HG02571 (cell line): ENCODE measurements around the gene TMEM245.

Experiments
- ATAC-seq: cut with Tn5 transposase; IDR thresholded peaks from one replicate; pipeline ENCODE4 v1.9.1; 2021; ENCODE audit warnings: mild to moderate bottlenecking, moderate library complexity; ENCODE audit not compliant: unreplicated experiment

TMEM245 gene

DNA sequence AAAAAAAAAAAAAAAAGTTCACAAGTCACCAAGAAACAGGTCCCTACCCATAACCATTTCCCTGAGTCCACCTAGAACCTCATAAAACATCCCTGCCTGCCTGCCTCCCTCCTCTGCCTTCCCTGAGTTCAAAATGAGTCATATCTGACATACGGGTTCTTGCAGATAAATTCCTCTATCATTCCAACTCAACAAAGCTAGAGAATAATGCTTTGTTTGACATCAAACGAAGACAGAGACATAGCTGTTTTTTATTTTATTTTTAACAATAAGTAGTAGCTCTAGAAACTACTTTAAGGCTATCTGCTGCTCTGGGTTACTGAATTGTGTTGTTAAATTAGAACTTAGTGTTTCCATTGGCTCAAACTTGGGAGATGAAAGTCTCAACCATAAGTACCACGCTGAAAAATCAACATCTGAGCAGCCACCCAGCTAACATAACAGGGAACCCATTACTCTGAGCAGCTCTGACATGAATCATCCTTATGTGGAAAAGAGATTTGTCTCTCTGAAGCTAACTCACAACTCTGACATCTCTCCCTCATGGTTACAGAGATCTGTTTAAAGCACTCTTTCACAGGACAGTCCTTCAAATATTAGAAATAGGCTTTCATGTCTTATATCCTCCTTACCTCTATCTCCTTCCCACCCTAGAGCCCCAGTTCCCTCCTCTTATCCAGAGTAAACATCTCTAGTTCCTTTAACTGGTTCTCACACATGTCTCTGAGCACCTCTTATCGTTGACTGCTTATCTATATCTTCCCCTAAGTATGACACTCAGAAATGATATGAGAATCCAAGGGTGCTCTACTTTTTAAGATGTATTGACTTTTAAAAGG, 12.1 kb downstream of the TMEM245 start:
- ATAC-seq: no peak

DNA sequence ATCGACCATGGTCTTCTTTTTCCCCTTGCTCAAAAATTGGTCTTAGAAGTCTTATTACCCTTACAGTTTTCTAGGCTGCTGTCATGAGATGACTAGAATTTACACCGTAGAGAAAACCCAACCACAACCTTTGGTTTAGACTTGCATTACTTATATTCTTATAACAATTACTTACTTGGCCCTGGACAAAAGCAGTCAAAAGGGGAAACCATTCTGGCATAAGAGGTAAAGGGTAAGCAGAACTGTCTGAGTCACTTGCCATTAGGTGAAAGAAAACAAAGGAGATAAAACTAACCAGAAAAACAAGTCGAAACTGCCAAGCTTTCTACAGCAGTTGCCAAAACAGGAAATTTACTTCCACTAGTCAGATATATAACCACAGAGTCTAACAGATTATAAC, 17.9 kb downstream of the TMEM245 start:
- peak; percentile 53 for ATAC-seq

DNA sequence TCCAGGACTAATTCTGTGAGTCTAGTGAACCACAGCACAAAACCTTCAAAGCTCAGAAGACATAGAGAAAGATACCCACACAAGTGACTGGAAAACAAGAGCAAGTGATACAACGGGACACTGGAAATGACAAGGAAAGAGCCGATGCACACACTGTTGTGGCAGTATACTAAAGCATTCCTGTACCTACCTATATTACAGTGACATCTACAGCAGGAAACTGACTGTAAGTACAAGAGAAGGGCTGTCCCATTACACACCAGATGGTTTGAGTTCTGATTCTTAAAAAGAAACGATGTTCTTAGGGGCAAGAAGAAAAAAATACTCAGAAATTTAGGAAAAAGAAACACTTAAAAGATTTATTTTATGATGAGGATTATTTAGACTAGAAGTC, 18.5 kb downstream of the TMEM245 start:
- ATAC-seq: no peak

DNA sequence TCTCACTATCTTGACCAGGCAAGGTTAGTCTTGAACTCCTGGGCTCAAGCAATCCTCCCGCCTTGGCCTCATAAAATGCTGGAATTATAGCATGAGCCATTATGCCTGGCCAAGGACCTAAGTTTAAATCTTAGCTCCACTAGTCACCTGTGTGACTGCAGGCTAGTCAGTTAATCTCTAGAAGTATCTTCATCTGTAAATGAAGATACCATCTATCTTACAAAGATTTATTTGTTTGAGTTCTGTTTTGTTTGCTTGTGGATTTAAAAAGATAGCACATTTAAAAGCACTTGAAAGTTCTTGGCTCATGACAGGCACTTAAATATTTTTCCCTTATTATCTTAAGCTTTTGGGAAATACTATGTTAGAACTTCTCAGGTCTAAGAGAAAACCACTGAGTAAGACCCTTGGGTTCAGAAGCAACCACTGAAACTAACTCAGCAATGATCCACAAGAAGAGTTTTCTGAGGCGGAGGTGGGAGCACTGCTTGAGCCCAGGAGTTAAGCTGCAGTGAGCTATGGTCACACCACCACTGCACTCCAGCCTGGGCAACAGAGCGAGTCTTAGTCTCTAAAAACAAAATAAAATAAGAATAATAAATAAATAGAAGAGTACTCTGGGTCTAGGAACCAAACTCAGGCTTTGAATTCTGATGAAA, 19.1 kb downstream of the TMEM245 start:
- ATAC-seq: no peak

DNA sequence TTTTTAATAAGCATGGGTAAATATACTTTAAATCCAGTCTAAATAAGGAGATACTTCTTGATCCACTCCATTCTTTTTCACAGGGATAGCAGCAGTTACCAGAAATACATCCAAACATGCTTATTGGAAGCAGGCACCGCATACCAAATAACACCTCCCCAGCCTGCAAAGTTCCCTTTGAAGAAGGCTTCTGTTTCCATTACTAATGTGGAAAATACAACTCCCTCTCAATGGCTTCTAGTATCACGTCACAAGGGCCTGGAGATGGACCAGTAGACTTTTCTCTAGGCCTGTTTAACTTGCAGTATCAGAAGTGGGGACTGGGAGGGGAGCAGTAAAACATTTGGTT, 20.8 kb downstream of the TMEM245 start:
- no peak for ATAC-seq

DNA sequence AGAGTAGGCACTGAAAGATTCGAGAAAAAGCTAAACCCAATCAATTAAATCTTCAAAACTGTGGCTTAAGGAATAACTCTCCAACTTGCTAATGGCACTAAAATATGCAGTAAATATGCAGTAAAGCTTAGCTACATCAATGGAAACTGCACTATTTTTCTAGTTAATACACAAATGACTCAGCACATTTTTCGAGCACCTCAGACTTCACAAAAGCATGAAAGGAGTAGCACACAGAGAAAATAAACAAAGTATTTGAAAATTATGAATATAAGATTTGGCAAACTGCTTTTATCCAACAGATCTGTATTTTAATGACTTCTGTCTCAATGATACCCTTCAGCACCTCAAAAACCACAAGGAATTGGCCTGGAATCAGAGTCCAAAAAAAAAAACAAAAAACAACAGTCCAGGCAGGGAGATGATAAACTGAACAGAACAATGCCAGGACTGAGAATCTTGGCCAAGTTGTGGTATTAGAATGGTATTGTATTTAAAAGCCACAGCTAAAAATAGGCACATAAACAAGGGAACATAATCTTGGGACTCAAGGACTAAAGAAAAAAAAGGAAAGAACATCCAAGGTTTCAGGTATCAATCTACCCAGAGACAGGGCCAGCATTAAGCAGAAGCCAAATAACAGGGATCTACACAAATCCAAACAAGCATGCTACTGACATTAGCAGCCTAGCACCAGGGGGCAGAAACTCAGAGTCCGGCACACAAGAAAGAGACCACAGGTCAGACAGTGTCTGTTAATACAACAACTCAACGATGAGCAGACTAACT, 21.4 kb downstream of the TMEM245 start:
- ATAC-seq: no peak

DNA sequence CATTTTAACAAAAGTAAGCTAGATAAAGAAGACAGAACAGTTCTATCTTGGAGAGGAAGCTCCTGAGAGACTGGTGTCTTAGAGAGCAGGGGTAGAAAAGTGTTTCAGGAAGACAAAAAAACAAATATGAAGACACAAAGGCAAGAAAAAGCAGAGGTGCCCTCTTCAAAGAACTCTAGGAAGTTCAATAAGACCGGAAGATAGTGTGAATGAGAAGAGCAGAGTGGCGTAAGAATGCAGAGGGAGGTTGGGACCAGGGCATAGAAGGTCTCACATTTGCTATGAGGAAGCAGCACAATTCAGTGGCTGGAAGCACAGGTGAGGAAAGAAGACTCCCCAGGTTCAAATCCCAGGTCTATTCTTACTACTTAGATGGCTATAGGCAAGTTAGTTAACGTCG, 22.6 kb downstream of the TMEM245 start:
- ATAC-seq: no peak

DNA sequence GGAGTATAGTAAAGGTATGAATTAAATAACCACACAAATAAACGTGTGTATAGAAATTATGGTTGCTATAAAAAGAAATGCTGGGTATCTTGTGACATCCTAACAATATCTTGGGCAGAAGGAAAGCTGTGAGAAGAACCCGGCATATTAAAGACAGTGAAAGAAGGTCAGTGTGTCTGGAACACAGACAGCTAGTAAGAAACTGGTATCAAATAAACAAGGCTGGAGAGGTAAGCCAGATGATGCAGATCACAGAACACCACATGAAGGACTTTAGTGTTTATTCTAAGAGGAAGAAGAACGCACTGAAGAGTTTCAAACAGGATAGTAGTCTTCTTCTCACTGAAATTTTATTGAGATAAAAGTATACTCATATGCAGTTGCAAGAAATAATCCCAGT, 24.4 kb downstream of the TMEM245 start:
- no peak for ATAC-seq

DNA sequence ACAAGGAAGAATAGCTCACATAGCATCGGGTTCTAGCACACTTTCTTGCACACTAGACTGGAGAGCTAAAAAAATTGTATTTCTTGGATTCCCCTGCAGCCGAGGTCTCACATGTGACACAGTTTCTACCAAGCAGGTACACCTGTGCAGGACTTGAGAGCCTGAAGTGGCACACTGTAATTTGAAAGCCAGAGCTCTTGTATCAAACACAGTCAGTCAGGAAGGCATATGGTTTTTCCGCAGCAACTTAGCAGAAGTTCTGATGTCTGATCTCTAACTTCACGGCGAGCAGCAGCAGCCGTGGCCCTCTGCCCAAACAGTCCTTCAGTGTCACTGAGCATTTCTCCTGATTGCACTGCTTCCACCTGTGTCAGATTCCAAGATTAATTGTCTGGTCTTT, 25.5 kb downstream of the TMEM245 start:
- no peak for ATAC-seq

DNA sequence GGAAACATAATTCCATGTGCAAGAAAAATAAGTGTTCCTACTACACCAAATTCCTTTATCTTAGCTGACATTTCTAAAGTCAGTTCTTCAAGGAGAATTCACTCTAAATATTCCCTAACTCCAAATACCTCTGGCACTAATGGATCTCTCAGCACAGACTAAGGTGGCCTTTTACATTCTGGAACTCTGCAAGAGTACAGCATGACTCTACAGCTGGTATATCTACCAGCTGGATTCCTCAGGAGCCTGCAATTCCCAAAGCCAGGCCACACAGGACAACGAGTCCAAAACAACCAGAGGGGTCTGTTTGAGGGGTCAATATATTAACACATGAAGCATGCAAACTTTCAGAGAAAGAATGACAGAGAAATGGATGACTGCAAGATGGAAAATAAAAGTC, 27.2 kb downstream of the TMEM245 start:
- no peak for ATAC-seq

DNA sequence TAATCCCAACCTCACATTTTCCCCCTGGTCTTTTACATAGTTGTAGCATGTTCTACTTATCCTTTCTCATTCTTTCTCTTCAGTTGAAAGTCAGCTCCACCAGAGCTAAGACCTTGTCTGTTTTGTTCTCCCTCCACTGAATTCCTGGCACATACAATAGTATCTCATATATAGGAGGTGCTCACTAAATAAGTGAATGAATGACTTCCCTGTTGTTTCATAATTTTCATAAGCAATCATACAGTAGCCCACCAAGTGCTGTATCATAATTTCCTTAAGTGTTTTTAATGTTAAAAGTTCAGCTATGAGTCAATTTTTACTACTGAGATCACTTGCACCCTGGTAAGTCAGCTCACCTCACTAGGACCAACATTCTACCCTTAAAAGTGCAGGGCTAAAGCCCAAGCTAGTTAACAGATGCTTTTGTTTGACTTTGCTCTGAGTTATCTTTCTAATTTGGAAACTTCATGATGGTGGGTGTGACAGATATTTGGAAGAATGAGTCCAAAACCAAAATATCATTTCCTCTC, 27.6 kb downstream of the TMEM245 start:
- ATAC-seq: no peak

DNA sequence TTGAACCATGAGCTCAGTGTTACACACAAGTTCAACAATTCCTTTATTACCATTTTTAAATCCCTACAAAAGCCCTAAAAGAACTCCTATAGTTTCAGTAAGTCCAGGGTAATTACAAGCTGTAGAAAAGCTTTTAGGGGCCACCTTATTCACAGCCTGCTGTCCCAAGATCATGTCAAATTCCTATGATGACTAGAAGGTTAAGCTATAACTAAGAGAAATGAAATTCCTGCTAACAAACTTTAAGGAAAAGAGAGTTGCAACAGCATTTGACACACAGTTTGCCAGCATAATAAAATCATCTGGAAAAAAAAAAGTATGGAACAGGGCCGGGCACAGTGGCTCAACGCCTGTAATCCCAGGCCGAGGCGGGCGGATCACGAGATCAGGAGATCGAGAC, 31.5 kb downstream of the TMEM245 start:
- ATAC-seq: no peak

DNA sequence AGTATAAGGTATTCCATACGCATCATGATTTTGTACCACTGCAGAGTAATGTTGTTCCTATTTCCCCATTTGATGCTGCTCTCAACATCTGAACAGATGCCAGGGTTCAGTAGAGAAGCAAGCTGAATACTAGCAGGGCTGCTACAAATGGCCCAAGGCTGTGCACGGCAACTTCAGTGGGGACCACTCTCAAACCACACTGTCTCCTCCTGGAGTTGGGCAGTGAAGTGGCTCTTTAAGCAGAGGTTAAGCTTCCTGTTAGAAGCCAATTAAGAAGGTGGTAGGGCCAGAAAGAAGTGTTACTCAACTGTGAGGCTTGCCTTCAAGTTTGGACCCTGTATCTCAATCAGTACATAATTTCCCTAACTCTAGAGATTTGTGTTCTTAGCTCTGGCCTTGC, 32.0 kb downstream of the TMEM245 start:
- ATAC-seq: no peak

DNA sequence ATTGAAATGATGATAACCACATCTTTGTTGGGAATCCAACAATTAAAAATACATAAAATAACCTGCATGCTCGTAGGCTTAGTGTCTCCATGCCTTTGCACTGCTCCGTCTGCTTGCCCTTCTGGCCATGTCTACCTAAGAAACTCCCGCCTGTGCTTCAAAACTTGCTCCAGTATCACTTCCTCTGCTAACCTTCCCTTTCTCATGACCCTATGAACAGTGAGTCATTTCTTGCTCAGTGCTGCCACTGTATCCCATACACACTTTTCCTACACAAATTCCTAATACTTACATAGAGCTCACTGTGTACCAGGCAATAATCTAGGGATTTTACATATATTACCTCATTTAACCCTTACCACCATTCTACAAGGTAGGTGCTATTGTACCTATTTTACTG, 33.5 kb downstream of the TMEM245 start:
- ATAC-seq: no peak

DNA sequence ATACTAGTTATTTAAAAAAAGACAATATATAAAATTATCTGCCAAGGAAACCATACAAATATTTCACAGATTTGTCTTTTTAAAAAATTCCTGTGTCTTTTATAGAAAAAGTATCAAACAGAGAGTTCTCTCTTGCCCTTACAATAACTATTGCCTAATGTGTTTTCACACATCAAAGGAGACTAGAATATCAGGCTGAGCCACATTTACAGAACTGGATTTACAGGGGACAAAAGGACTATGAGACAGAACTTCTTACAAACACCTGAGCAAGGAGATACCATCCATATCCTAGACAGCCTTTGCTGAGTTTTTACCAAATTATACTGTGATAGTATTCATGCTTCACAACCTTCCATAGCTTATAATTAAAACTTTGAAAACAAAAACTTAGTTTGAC, 34.2 kb downstream of the TMEM245 start:
- ATAC-seq: no peak

DNA sequence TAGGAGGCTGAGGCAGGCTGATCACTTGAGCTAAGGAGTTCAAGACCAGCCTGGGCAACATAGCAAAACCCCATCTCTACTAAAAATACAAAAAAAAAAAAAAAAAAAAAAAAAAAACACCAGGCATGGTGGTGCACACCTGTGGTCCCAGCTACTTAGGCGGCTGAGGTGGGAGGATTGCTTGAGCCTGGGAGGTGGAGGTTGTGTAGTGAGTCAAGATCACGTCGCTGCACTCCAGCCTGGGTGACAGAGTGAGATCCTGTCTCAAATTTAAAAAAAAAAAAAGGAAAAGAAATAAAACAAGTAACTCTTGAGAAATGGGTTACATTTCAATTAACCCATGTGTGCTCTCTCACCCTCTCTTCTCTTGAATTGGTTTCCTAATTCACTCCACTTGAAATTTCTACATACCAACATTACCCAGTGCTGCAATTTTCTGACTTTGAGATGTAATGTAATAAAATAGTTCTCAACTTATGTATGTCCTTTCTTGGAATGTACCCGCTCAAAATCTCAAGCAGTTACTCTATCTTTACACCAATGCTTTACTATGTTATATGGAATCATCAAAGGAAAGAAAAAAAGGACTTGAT, 35.8 kb downstream of the TMEM245 start:
- no peak for ATAC-seq

DNA sequence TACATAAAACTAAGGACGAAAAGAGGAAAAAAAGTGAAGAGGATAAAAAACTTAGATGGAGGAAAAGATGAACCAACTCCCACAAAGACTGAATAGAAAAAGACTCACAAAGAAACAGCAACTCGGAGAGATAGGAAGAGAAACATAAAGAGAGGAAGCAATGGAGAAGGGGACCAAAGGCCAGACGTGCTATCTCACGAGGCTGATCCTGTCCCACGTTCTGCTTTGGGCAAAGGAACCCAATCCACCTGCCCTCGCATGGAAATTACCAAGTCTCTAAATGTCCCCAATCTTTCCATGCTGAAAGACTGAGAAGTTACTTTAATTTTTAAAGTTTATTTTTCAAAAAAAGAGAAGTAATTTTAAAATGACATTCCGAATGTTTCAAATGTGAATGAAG, 36.6 kb downstream of the TMEM245 start:
- ATAC-seq: no peak

DNA sequence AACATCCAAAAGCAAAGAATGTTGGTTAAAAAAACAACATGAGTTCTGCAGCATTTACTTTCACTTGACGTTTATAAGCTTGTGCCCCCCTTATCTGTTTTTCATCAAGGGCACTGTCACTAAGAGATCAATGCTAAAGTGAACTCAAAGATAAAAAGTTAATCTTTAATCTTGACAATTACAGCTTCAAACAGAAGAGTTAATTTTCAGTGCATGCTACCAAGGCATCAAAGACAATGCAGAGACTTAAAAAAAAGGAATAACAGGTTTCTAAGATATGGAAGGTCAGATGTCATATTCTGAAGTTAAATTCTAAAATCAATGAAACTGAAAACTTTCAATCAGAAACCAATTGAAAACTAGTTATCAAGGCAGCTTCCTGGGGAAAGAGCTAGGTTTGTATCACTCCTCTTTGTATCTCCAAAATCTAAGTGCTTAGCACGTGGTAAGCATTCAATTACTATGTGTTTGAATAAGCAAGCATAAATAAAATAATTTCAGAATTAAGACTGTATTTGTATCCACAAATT, 37.6 kb downstream of the TMEM245 start:
- no peak for ATAC-seq

DNA sequence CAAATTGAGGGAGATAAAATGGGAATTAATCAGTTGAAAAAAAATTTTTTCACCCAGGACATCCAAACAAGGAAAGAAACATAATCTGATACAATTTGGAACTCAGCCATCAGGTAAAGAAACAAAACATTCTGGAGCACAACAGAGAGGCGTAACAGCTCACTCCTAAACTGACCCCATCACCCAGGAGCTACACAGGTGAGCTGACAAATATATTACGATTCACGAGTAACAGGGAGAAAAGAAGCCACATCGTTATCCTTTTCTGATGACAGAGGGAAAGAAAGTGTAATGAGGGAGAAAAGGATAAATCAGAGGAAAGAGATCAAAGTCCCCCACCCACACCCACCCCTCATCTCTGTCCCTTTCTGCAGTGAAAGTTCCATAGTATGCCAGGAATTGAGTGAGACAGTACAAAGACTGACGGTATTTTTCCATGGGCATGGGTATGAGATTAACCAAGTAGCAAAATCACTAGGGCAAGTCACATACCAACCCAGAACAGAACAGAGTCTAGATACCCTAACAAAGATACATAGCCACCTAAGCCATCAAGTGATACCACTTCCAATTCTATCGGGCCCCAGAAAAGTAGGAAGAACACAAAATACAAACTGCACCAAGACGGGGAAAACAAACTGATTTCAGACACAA, 45.4 kb downstream of the TMEM245 start:
- no peak for ATAC-seq

DNA sequence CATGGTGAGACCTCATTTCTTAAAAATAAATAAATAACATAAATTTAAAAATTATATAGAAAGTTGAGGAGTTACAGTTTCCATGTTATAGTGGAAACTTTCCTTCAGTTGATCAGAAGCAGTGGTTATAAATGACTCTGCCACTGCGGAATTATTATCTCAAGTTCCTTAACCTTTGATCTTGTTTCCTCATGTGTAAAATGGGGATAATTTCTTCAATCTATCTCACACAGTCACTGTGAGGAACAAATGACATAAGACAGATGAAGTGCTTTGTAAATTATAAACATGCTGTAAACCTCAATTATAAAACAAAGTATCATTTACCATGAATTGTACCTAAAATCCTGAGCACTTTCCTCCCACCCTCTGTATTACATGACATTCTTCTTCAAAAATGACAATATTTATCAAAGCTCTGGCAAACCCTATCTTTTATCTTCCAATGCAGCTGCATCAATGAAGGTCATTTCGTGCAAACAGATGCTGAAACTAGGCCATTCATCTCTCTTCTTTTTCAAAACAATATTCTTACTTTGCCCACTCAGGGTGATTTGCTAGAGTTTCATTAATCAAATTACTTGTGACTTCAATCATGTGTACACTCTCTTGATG, 46.8 kb downstream of the TMEM245 start:
- ATAC-seq: no peak
